ENCODE measurements around the gene SLC12A9.
"Not testable (repeated sequence)": the region's sequence is repeated elsewhere in the genome, so short reads cannot be mapped to it uniquely, and the experiment has no call there.

Gene SLC12A9

GRCh38 chr7:100852048-100852872, at the start of gene SLC12A9:
Gene SLC12A9, plus strand, starts transcription at chr7:100852713. Its CDS starts 1,485 bp downstream, at chr7:100854198.
- peak; percentile 90 for DNase-seq (ENCODE audit: low spot score)

GRCh38 chr7:100802951-100803350, 49.6 kb upstream of the SLC12A9 start:
- no peak for DNase-seq (ENCODE audit: low spot score)

GRCh38 chr7:100803398-100804161, 48.9 kb upstream of the SLC12A9 start:
- peak; percentile 67 for DNase-seq (ENCODE audit: low spot score)

- DNase-seq (ENCODE audit: low spot score), result no peak
Measured at GRCh38 chr7:100804681-100805431, 47.7 kb upstream of the SLC12A9 start.

GRCh38 chr7:100806276-100806675, 46.2 kb upstream of the SLC12A9 start:
- DNase-seq (ENCODE audit: low spot score), result no peak

- DNase-seq (ENCODE audit: low spot score), result not testable (repeated sequence)
Measured at GRCh38 chr7:100806883-100807282, 45.6 kb upstream of the SLC12A9 start.

GRCh38 chr7:100808354-100808875, 44.1 kb upstream of the SLC12A9 start:
- DNase-seq (ENCODE audit: low spot score), result no peak

- DNase-seq (ENCODE audit: low spot score), result no peak
Measured at GRCh38 chr7:100811480-100811879, 41.0 kb upstream of the SLC12A9 start.

- no peak for DNase-seq (ENCODE audit: low spot score)
Measured at GRCh38 chr7:100812729-100813128, 39.8 kb upstream of the SLC12A9 start.

- not testable (repeated sequence) for DNase-seq (ENCODE audit: low spot score)
Measured at GRCh38 chr7:100816515-100816914, 36.0 kb upstream of the SLC12A9 start.

GRCh38 chr7:100817097-100817496, 35.4 kb upstream of the SLC12A9 start:
- DNase-seq (ENCODE audit: low spot score), result no peak

- DNase-seq (ENCODE audit: low spot score), result no peak
Measured at GRCh38 chr7:100818366-100818765, 34.1 kb upstream of the SLC12A9 start.

- DNase-seq (ENCODE audit: low spot score), result no peak
Measured at GRCh38 chr7:100818825-100819224, 33.7 kb upstream of the SLC12A9 start.

- no peak for DNase-seq (ENCODE audit: low spot score)
Measured at GRCh38 chr7:100819586-100819985, 32.9 kb upstream of the SLC12A9 start.

- no peak for DNase-seq (ENCODE audit: low spot score)
Measured at GRCh38 chr7:100822236-100823139, 30.0 kb upstream of the SLC12A9 start.

GRCh38 chr7:100823140-100823525, 29.4 kb upstream of the SLC12A9 start:
- no peak for DNase-seq (ENCODE audit: low spot score)

GRCh38 chr7:100823534-100823933, 29.0 kb upstream of the SLC12A9 start:
- no peak for DNase-seq (ENCODE audit: low spot score)

- DNase-seq (ENCODE audit: low spot score), result no peak
Measured at GRCh38 chr7:100824499-100825214, 27.9 kb upstream of the SLC12A9 start.

GRCh38 chr7:100825215-100825671, 27.3 kb upstream of the SLC12A9 start:
- no peak for DNase-seq (ENCODE audit: low spot score)

All from globus pallidus (tissue), 1 donor.